H9 (cell line): Measurements from ENCODE around the gene ART3. TPM values are rescaled to one million over a fixed set of nuclear protein-coding genes. Genes with fewer than 3 reads are reported as not detected.

Experiments used
- DNase-seq: peaks from one replicate; pipeline ENCODE4 v3.0.0-alpha.2; 2017
- H2AFZ ChIP-seq: one replicate; pipeline ENCODE4 v1.6.1; 2013; ENCODE audit warnings: mild to moderate bottlenecking, low read length, control low read depth, moderate library complexity
- H2AK5ac ChIP-seq: 2 replicates; pipeline ENCODE4 v1.6.1; 2013; ENCODE audit warnings: low read length, control low read depth, mixed read lengths; ENCODE audit not compliant: insufficient read length
- H2BK120ac ChIP-seq: one replicate; pipeline ENCODE4 v1.6.1; 2013; ENCODE audit warnings: low read depth, mild to moderate bottlenecking, low read length, control low read depth, inconsistent platforms; ENCODE audit not compliant: poor library complexity, severe bottlenecking
- H2BK12ac ChIP-seq: 2 replicates; pipeline ENCODE4 v1.6.1; 2013; ENCODE audit warnings: low read length, control low read depth, mixed read lengths, low read depth; ENCODE audit not compliant: insufficient read length
- H2BK15ac ChIP-seq: 2 replicates; pipeline ENCODE4 v1.6.1; 2013; ENCODE audit warnings: low read depth, low read length, control low read depth
- H2BK20ac ChIP-seq: one replicate; pipeline ENCODE4 v1.6.1; 2013; ENCODE audit warnings: low read depth, mild to moderate bottlenecking, low read length, control low read depth, inconsistent platforms; ENCODE audit not compliant: poor library complexity, severe bottlenecking
- H2BK5ac ChIP-seq: 2 replicates; pipeline ENCODE4 v1.6.1; 2013; ENCODE audit warnings: low read length, control low read depth, mixed read lengths; ENCODE audit not compliant: insufficient read length
- H3K14ac ChIP-seq: 2 replicates; pipeline ENCODE4 v1.6.1; 2013; ENCODE audit warnings: low read length, control low read depth; ENCODE audit not compliant: insufficient read depth
- H3K18ac ChIP-seq: 2 replicates; pipeline ENCODE4 v1.6.1; 2013; ENCODE audit warnings: low read depth, mild to moderate bottlenecking, mixed read lengths, low read length, control low read depth; ENCODE audit not compliant: insufficient read length
- H3K23ac ChIP-seq: 2 replicates; pipeline ENCODE4 v1.6.1; 2013; ENCODE audit warnings: low read length, control low read depth, mixed read lengths, low read depth; ENCODE audit not compliant: insufficient read length
- H3K23me2 ChIP-seq: 2 replicates; pipeline ENCODE4 v1.6.1; 2013; ENCODE audit warnings: low read depth, mild to moderate bottlenecking, mixed read lengths, low read length, control low read depth; ENCODE audit not compliant: insufficient read length, poor library complexity, severe bottlenecking
- H3K27ac ChIP-seq: 2 replicates; pipeline ENCODE4 v1.5.1; 2013; ENCODE audit warnings: low read length, control low read depth, mixed read lengths, low read depth; ENCODE audit not compliant: insufficient read length
- H3K27me3 ChIP-seq: 2 replicates; pipeline ENCODE4 v1.6.1; 2013; ENCODE audit warnings: low read length, control low read depth, inconsistent platforms; ENCODE audit not compliant: insufficient read depth
- H3K4ac ChIP-seq: 2 replicates; pipeline ENCODE4 v1.6.1; 2013; ENCODE audit warnings: low read depth, mild to moderate bottlenecking, control low read depth, inconsistent platforms, low read length, moderate library complexity
- H3K4me1 ChIP-seq: 2 replicates; pipeline ENCODE4 v1.6.1; 2013; ENCODE audit warnings: low read length, control low read depth, inconsistent platforms; ENCODE audit not compliant: insufficient read depth
- H3K4me2 ChIP-seq: 2 replicates; pipeline ENCODE4 v1.6.1; 2013; ENCODE audit warnings: low read length, control low read depth, mixed read lengths; ENCODE audit not compliant: insufficient read length, insufficient read depth
- H3K56ac ChIP-seq: 2 replicates; pipeline ENCODE4 v1.6.1; 2013; ENCODE audit warnings: low read depth, mild to moderate bottlenecking, mixed read lengths, low read length, control low read depth; ENCODE audit not compliant: insufficient read length
- H3K79me1 ChIP-seq: 2 replicates; pipeline ENCODE4 v1.6.1; 2013; ENCODE audit warnings: low read depth, mild to moderate bottlenecking, moderate library complexity, low read length, control low read depth, inconsistent platforms; ENCODE audit not compliant: insufficient read depth, poor library complexity, severe bottlenecking
- H3K79me2 ChIP-seq: 2 replicates; pipeline ENCODE4 v1.6.1; 2013; ENCODE audit warnings: low read length, control low read depth, inconsistent platforms; ENCODE audit not compliant: insufficient read depth
- H3K9ac ChIP-seq: 2 replicates; pipeline ENCODE4 v1.6.1; 2013; ENCODE audit warnings: low read length, control low read depth, mixed read lengths; ENCODE audit not compliant: insufficient read length; ENCODE audit errors: extremely low read depth
- H3K9me3 ChIP-seq: one replicate; pipeline ENCODE4 v1.6.1; 2013; ENCODE audit warnings: low read depth, low read length, inconsistent platforms; ENCODE audit not compliant: control insufficient read depth
- H3T11ph ChIP-seq: one replicate; pipeline ENCODE4 v1.6.1; 2013; ENCODE audit warnings: mild to moderate bottlenecking, low read length, control low read depth, inconsistent platforms
- H4K20me1 ChIP-seq: one replicate; pipeline ENCODE4 v1.6.1; 2013; ENCODE audit not compliant: control insufficient read depth, insufficient read length, insufficient read depth
- H4K5ac ChIP-seq: 2 replicates; pipeline ENCODE4 v1.6.1; 2013; ENCODE audit warnings: low read depth, mild to moderate bottlenecking, mixed read lengths, low read length, control low read depth; ENCODE audit not compliant: insufficient read length
- H4K8ac ChIP-seq: replicated peaks from 2 replicates; pipeline ENCODE4 v1.6.1; 2013; ENCODE audit warnings: low read length, control low read depth, mixed read lengths, low read depth; ENCODE audit not compliant: insufficient read length
- H4K91ac ChIP-seq: 2 replicates; pipeline ENCODE4 v1.6.1; 2013; ENCODE audit warnings: low read depth, mild to moderate bottlenecking, moderate library complexity, mixed read lengths, low read length, control low read depth; ENCODE audit not compliant: insufficient read length
- H3K27ac Mint-ChIP-seq, 3 experiments: 2 replicates in 2 of 3; 3 replicates in 1 of 3; pipeline ENCODE4 v1.8.0; 2020 to 2021; ENCODE audit warnings: mixed read lengths in 3 of 3, mild to moderate bottlenecking in 1 of 3, moderate library complexity in 1 of 3
- H3K27me3 Mint-ChIP-seq: 2 replicates; pipeline ENCODE4 v1.8.0; 2021; ENCODE audit warnings: low read depth, mild to moderate bottlenecking, moderate library complexity, mixed read lengths
- H3K36me3 Mint-ChIP-seq, 3 experiments: 2 replicates in 2 of 3; 3 replicates in 1 of 3; pipeline ENCODE4 v1.8.0; 2020 to 2021; ENCODE audit warnings: low read depth in 3 of 3, mixed read lengths in 3 of 3; ENCODE audit not compliant: insufficient read depth in 1 of 3
- H3K4me1 Mint-ChIP-seq, 2 experiments: 2 replicates each; pipeline ENCODE4 v1.8.0; 2020; ENCODE audit warnings: mixed read lengths in 2 of 2
- H3K4me3 Mint-ChIP-seq, 2 experiments: 2 replicates in 1 of 2; 3 replicates in 1 of 2; pipeline ENCODE4 v1.8.0; 2020 to 2021; ENCODE audit warnings: mild to moderate bottlenecking in 2 of 2, mixed read lengths in 2 of 2, moderate library complexity in 1 of 2
- H3K9me3 Mint-ChIP-seq, 2 experiments: 2 replicates in 1 of 2; 3 replicates in 1 of 2; pipeline ENCODE4 v1.8.0; 2020; ENCODE audit warnings: mild to moderate bottlenecking in 2 of 2, mixed read lengths in 2 of 2, moderate library complexity in 1 of 2
- WGBS: extraction: QIAGEN DNeasy Blood & Tissue Kit; methylation state at CpG from one replicate; pipeline ENCODE4 v1.1.7; 2013; ENCODE audit warnings: missing lambda C conversion rate, low lambda C conversion rate, mixed read lengths; ENCODE audit not compliant: insufficient read length; ENCODE audit errors: extremely low coverage; 5-methylcytosine and 5-hydroxymethylcytosine counted together
- total RNA-seq: library from RNA; stranded (reverse); gene quantifications from 2 replicates; pipeline ENCODE4 v1.2.1, GENCODE V29; 2021
- TF ChIP-seq, protein P1 (sequence below): fragments of 200-600 bp; sonication (generic); conservative IDR thresholded peaks from 3 replicates; pipeline ENCODE4 v1.8.0; 2021; ENCODE audit warnings: antibody characterized with exemption, mild to moderate bottlenecking

Gene ART3
- total RNA-seq, 1 experiment from 2014 or later: 0.74 TPM

DNA sequence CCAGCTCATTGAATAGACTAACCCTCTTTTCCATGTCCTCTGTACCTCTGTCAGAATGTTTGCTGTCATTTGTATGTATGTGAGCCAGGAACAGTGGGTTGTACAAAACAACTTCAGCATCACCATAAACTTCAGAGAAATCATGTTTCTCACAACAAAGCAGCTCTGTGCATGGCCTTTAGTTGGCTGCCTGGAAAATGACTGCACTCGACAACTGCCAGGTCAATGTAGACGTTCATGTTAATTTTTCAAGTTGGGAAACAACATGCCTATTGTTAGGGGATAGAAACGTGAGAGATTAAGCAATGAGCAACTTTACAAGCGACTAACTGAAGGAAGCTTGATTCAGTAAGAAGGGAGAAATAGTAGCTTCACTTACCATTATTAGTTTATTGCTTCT is 20.8 kb upstream of the ART3 start:
- Histone ChIP-seq H2BK12ac (no peak overlapping the region), H3K56ac (no peak overlapping the region), H3K79me1 (no peaks in the 10 kb centered on the region), H3K18ac (no peak overlapping the region), H4K20me1 (no peaks in the 10 kb centered on the region), H3K23me2 (no peaks in the 10 kb centered on the region), H3K79me2 (no peaks in the 10 kb centered on the region), H2BK120ac (no peak overlapping the region), H3K4ac (no peak overlapping the region), H4K8ac (no peak overlapping the region), H2BK5ac (no peak overlapping the region), H3K27ac (no peak overlapping the region), H3K14ac (no peak overlapping the region), H3K4me2 (no peak overlapping the region), H3K9ac (no peak overlapping the region), H3K9me3 (no peaks in the 10 kb centered on the region), H3K4me1 (peaks cover 9% of the 10 kb centered on the region), H2BK20ac (no peak overlapping the region), H4K91ac (no peak overlapping the region), H2AK5ac (no peak overlapping the region), H3T11ph (no peak overlapping the region), H3K27me3 (no peaks in the 10 kb centered on the region), H3K23ac (no peak overlapping the region), H4K5ac (no peak overlapping the region), H2BK15ac (no peak overlapping the region), H2AFZ (no peak overlapping the region)
- Mint-ChIP-seq H3K4me3 (no peak overlapping the region; a peak in 1 of 5 replicates), H3K27me3 (peaks cover 5% of the 10 kb centered on the region), H3K4me1 (peaks cover 31 to 42% of the 10 kb centered on the region in 2 experiments), H3K27ac (peak overlapping the region in 1 of 3 experiments; percentile 8; a peak in 3 of 7 replicates), H3K36me3 (no peaks in the 10 kb centered on the region), H3K9me3 (no peaks in the 10 kb centered on the region)
- no CpG with 5 or more reads among the region's 4 CpGs for WGBS
- no peak for DNase-seq
- TF ChIP-seq, protein P1, sequence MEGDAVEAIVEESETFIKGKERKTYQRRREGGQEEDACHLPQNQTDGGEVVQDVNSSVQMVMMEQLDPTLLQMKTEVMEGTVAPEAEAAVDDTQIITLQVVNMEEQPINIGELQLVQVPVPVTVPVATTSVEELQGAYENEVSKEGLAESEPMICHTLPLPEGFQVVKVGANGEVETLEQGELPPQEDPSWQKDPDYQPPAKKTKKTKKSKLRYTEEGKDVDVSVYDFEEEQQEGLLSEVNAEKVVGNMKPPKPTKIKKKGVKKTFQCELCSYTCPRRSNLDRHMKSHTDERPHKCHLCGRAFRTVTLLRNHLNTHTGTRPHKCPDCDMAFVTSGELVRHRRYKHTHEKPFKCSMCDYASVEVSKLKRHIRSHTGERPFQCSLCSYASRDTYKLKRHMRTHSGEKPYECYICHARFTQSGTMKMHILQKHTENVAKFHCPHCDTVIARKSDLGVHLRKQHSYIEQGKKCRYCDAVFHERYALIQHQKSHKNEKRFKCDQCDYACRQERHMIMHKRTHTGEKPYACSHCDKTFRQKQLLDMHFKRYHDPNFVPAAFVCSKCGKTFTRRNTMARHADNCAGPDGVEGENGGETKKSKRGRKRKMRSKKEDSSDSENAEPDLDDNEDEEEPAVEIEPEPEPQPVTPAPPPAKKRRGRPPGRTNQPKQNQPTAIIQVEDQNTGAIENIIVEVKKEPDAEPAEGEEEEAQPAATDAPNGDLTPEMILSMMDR: no peak
